Neural cell (in vitro differentiated cells): Measurements from ENCODE around the gene STK32B.

ENCODE experiments used
- CTCF ChIP-seq: fragments of 450-650 bp; IDR thresholded peaks from 2 replicates; pipeline ENCODE4 v1.5.1; 2014; ENCODE audit warnings: antibody characterized with exemption, mild to moderate bottlenecking, moderate library complexity; ENCODE audit not compliant: poor library complexity, severe bottlenecking
- RAD21 ChIP-seq: fragments of 450-650 bp; conservative IDR thresholded peaks from 2 replicates; pipeline ENCODE4 v1.6.1; 2014; ENCODE audit warnings: antibody characterized with exemption, mild to moderate bottlenecking, moderate library complexity
- SMC3 ChIP-seq: fragments of 450-650 bp; conservative IDR thresholded peaks from 2 replicates; pipeline ENCODE4 v1.6.1; 2014; ENCODE audit warnings: antibody characterized with exemption, mild to moderate bottlenecking, moderate library complexity; ENCODE audit not compliant: poor library complexity

- TF ChIP-seq SMC3 (no peak), CTCF (no peak), RAD21 (no peak)
Observed at GRCh38 chr4:5191831-5192230, 140.6 kb downstream of the STK32B start.
